ENCODE data around the gene MITF.

DNA sequence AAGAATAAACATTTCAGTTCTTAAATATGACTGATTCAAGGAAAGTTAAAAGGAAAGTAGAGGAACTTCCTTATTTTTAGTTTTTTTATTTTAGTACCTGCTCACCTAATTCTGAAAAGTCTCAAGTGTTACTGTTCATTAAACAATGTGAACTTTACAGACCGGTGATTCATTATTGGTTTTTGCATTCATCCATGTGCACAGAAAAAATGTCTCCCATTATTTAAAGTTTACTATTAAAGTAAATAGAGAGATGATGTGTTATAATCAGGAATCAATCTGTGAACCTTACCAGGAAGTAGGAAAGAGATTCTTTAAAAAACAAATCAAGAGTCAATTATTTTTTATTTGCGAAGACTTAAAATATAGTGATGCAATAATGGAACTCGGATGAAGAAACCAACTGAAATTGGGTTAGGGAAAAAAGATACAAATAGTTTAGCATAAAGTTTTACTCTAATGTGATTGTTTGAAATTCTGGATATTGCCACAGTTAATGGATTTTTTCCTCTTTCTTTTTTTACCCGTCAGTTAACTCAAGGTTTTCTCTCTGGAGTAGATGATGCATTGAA is 140.9 kb downstream of the MITF start:
- TF ChIP-seq POLR2A (IDR thresholded peaks at IDR 0.05) (no peak), EP300 (IDR thresholded peaks at IDR 0.05) (no peak), POLR2AphosphoS5 (IDR thresholded peaks at IDR 0.05) (no peak)
- TF ChIP-seq, protein P1, sequence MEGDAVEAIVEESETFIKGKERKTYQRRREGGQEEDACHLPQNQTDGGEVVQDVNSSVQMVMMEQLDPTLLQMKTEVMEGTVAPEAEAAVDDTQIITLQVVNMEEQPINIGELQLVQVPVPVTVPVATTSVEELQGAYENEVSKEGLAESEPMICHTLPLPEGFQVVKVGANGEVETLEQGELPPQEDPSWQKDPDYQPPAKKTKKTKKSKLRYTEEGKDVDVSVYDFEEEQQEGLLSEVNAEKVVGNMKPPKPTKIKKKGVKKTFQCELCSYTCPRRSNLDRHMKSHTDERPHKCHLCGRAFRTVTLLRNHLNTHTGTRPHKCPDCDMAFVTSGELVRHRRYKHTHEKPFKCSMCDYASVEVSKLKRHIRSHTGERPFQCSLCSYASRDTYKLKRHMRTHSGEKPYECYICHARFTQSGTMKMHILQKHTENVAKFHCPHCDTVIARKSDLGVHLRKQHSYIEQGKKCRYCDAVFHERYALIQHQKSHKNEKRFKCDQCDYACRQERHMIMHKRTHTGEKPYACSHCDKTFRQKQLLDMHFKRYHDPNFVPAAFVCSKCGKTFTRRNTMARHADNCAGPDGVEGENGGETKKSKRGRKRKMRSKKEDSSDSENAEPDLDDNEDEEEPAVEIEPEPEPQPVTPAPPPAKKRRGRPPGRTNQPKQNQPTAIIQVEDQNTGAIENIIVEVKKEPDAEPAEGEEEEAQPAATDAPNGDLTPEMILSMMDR (IDR thresholded peaks at IDR 0.05), result no peak

Data from stomach (tissue), 4 donors.